IPS DF 19.7 (cell line): Measurements from ENCODE around the gene CPN2.

ENCODE experiments used
- DNase-seq: peaks from one replicate; pipeline ENCODE4 v3.0.0-alpha.2; 2013; ENCODE audit warnings: low read depth, low spot score

CPN2 gene

GRCh38 chr3:194380326-194380725, 29.2 kb upstream of the CPN2 start:
- DNase-seq: no peak

GRCh38 chr3:194379651-194380050, 28.5 kb upstream of the CPN2 start:
- DNase-seq: no peak

DNA sequence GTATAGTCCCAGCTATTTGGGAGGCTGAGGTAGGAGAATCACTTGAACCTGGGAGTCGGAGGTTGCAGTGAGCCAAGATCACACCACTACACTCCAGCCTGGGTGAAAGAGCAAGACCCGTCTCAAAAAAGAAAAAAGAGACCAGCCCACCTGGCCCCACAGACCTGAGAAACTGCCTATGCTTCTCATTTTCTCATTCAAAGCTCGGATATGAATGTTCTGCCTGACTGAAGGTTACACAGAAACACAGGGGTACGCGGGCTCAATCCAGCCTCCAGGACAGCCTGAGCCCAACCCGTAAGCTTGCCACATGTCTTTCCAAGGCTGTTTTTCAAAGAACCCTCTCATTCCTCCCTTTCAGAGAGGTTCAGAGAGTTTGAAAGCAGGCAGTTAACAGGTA, 28.1 kb upstream of the CPN2 start:
- DNase-seq: no peak

DNA sequence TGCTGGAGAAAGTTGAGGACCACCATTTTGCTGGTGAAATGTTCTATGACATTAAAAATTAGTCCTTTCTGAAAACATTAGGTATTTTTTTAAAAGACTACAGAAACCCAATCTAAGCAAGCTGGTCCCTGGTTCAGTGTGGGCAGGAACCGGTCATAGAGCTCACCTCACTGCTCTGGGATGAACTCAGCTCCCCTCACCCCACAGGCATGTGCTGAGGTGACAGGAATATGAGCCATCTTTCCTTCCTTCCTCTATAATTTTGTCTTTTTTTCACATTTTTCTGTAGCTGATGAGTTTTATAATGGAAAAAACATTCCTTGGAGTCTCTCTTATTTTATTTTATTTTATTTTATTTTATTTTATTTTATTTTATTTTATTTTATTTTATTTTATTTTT, 26.6 kb upstream of the CPN2 start:
- no peak for DNase-seq

- no peak for DNase-seq
These were observed 25.1 kb upstream of the CPN2 start for GRCh38 chr3:194376241-194376560.

DNA sequence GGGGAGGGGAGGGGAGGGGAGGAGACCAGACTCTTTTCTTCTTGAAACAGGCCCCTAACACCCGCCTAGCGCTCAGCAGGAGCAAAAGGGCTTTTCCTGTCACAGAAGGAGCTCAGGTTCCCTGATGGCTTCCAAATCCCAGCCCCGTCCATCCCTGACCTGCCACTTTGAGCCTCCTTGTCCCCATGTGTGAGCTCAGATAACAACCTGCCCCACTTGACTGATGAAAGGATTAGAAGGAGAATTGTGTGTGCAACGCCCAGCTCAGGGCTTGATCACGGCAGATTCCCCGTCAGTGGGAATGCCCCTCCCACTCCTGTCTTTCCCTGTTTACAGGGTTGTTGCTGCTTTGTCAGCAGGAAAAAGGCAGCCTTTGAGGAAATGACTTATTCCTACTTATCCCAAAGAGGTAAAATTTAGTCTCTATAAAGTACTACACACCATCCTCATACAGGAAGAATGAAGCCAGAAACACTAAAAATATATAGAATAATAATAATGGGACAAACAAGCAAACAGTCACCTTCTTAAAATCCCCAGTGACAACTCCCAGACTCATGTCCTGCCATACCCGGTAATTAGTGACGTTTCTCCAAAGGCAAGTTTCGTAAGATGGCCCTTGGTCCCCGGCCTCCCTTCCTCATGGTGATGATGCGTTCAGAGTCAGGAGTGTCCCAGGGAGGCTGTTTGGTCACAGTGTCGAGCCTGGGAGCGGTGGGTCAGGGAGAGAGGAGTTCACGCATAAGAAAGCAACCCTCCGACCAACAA, 24.5 kb upstream of the CPN2 start:
- DNase-seq: no peak

- DNase-seq: no peak
These were observed 23.8 kb upstream of the CPN2 start for GRCh38 chr3:194374935-194375334.

DNA sequence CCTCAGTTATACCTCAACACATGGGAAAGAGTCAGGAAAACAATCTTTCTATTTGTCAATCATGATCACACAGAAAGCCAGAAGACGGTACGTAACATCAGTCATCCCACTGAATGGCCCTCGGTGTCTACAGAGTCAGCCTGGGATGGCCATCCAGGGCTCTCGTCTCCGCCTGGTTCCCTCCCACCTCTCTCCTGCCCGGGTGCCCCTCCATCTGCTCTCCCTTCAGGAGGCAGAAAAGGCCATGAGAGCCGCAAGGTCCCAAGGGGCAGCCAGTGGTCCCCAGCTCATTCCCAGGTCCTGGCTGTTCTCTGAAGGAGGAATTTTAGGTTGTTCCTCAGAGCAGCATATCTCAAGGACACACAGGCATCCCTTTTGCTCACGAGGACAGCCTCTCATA, 22.8 kb upstream of the CPN2 start:
- no peak for DNase-seq

- no peak for DNase-seq
These were observed 21.9 kb upstream of the CPN2 start for GRCh38 chr3:194373028-194373427.

- DNase-seq: no peak
These were observed 19.6 kb upstream of the CPN2 start for GRCh38 chr3:194370753-194371152.

- DNase-seq: no peak
These were observed 18.6 kb upstream of the CPN2 start, which contains the start of gene LRRC15 for GRCh38 chr3:194369522-194370279. LRRC15 (minus strand) TSS chr3:194369743; CDS start chr3:194361043, 8,700 bp downstream.

DNA sequence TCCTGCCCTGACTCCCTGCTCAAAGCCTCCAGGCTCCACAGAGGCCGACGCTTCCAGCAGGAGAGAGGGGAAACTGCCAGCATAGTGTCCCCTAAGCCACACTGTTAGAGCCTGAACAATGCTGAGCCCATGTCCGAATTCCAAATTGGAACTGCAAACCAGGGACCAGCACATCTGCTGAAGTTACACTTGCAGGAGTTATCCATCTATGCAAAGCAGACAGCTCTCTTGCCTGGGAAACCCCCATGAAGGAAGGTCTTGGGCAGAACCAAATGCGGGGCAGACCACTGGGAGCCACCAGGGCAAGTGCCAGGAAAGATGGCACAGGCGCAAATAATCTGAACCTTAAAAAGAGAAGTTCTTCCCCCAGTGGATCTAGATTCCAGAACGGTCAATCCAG, 17.8 kb upstream of the CPN2 start:
- DNase-seq: no peak

DNA sequence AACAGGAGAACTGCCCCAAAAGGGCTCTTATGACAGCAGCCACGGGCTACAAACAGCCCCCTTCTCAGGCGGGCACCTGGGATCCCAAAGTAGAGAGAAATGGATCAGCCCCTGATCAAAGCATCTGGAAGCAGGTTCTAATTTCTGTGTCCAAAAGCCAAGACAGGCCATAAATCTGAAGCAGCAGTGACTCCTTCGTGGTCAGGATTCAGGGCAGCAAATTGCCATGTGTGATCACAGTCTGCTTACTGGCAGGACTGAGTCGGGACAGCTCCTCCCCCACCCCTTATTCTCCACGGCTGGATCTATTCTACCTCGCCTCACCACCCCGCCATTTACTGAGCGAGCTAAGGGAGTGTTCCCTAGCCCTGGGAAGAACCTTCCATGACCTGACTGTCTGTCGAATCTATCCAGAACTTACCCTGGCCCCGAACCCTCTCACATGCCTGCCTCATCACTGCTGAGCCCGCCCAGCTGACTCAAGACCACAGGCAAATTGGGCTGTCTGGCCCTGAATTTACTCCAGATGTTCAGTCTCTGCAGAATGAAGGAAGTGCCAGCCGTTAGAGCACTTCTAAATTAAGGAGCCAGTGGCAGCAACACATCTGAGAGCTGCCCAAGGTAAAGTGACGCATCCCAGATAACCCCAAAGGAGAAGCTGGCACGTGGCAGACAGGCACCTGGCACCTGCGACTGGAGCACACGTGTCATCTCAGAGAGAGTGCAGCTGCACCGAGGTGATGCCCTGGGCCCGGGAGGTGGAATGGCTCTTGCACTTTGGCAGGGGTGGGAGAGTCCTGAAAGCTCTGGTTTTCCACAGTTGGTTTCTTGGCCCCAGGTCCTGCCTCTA, 17.1 kb upstream of the CPN2 start:
- no peak for DNase-seq

GRCh38 chr3:194365978-194366490, 14.9 kb upstream of the CPN2 start:
- no peak for DNase-seq

DNA sequence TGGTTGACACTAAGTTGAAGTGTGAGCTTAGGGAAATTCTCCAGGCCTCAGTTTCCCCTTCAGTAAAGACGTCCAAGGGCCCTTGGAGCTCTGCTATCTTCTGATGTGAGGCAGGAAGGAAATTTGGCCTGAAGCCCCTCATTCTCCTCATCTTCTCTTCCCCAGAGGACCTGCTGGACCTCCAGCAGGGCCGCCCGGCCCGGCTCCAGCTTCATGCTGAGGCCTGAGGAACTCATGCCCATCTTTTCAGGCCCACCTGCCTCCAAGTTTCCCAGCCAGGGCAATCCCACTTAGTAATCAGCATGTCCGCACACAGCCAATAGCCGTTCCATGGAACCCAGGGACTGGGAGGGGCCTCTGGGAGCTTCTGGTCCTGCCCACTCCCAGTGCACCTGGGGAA, 14.4 kb upstream of the CPN2 start:
- no peak for DNase-seq

GRCh38 chr3:194364652-194365434, 13.7 kb upstream of the CPN2 start:
- no peak for DNase-seq

DNA sequence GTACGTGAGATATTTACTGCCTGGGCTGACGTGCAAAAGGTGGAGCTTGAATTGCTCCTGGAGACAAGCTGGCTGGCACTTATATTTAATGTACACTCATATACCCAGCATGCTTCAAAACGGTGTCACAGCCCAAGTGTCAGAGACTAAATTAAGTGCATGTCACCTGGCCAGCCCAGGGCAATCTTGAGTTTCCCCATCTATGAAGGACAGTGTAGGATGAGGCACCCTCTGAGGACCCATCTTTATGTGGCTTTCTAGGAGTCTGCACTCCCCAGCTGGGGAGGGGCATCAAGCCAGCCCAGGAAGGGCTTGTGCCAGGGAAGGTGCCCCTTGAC, 13.2 kb upstream of the CPN2 start:
- no peak for DNase-seq

GRCh38 chr3:194360568-194360967, 9.4 kb upstream of the CPN2 start:
- no peak for DNase-seq

DNA sequence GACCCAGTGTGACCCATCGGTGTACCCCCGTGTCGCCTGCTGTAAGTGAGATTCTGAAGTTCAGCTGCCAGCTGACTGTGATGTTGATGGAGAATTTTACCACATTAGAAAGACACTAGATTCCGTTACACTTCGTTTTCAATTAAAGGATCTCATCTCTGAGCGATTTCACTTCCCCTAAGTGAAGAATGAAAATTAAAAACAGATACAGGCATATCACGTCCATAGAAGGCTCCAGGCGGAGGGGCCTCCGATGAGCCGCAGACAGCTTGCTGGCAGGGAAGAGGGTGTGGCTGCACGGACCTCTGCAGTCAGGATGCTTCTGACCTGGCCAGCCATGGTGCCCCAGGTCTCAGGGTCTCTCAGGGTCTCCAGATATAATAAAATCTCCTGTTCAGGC, 6.6 kb upstream of the CPN2 start:
- DNase-seq: no peak

GRCh38 chr3:194355379-194355778, 4.3 kb upstream of the CPN2 start:
- no peak for DNase-seq

DNA sequence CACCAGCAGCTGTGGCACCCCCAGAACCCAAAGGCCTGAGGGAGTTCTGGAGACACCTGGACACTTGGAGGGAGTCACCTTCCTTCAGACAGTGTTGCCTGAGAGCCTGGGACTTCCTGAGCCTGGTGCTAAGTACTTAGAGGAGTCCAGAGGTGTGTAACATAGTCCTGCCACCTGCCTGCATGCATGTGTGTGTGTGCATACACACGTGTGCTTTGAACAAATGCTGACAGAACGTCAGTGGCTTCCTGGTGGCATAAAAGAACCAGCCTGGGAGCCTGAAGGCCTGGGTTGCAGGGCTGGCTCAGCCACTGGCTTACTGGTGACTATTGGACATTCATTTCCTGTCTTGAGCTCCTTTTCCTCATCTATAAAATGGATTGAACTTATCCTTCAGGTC, 3.2 kb upstream of the CPN2 start:
- no peak for DNase-seq
